Right atrium auricular region (tissue), 2 donors: ENCODE results near the gene SETDB1. TPM values are rescaled to one million over a fixed set of nuclear protein-coding genes. Genes with fewer than 3 reads are reported as not detected.

Experiments used
- DNase-seq: peaks from one replicate; pipeline ENCODE4 v3.0.0-alpha.2; 2019; ENCODE audit warnings: low spot score
- H3K27ac ChIP-seq, 2 donors: fragments of 200-600 bp; sonication (generic); 1 replicate in 1 of 2; 2 replicates in 1 of 2; pipeline ENCODE4 v1.5.1; 2016 to 2019
- H3K27me3 ChIP-seq, 2 donors: fragments of 200-600 bp; sonication (generic); one replicate each; pipeline versions ENCODE4 v1.5.1 to v1.6.0; 2017 to 2019
- H3K36me3 ChIP-seq: fragments of 200-600 bp; sonication (generic); one replicate; pipeline ENCODE4 v1.5.1; 2016
- H3K4me1 ChIP-seq, 2 donors: fragments of 200-600 bp; sonication (generic); one replicate each; pipeline versions ENCODE4 v1.5.1 to v1.6.0; 2017 to 2019
- H3K4me3 ChIP-seq, 2 donors: fragments of 200-600 bp; sonication (generic); 1 replicate in 1 of 2; 2 replicates in 1 of 2; pipeline ENCODE4 v1.5.1; 2017 to 2019; ENCODE audit warnings: mild to moderate bottlenecking in 1 of 2, moderate library complexity in 1 of 2
- H3K9me3 ChIP-seq, 2 donors: fragments of 200-600 bp; sonication (generic); one replicate each; pipeline ENCODE4 v1.5.1; 2019
- CTCF ChIP-seq, 2 donors: fragments of 200-600 bp; sonication (generic); IDR thresholded peaks; one replicate each; pipeline ENCODE4 v1.5.1; 2019; ENCODE audit warnings: antibody characterized with exemption in 2 of 2
- total RNA-seq, 2 donors: library from RNA; depleted of rRNA; stranded (reverse); fragments of >200 nt; gene quantifications; one replicate each; pipeline ENCODE4 v1.1.0, GENCODE V29; 2016

The SETDB1 gene
- total RNA-seq, 2 donors from 2014 or later, result 18.6 to 18.9 TPM

GRCh38 chr1:150969626-150970025, 43.5 kb downstream of the SETDB1 start:
- peaks cover 43% of the 10 kb centered on the region for H3K36me3 ChIP-seq

GRCh38 chr1:150970808-150971582, 44.8 kb downstream of the SETDB1 start:
- TF ChIP-seq CTCF (IDR thresholded peaks at IDR 0.05), result no peak
- Histone ChIP-seq H3K4me3 (no peak overlapping the region), H3K36me3 (peaks cover 29% of the 10 kb centered on the region), H3K27me3 (no peaks in the 10 kb centered on the region), H3K9me3 (no peaks in the 10 kb centered on the region), H3K4me1 (peaks cover 0 to 53% of the 10 kb centered on the region in 2 donors), H3K27ac (peak overlapping the region; percentile 94 to 97)
- DNase-seq, result peak; percentile 90

More at GRCh38 chr1:150969626-150970025, 43.5 kb downstream of the SETDB1 start:
- DNase-seq, result no peak
- Histone ChIP-seq H3K27me3 (no peaks in the 10 kb centered on the region), H3K4me1 (peaks cover 0 to 44% of the 10 kb centered on the region in 2 donors), H3K27ac (no peak overlapping the region), H3K9me3 (no peaks in the 10 kb centered on the region), H3K4me3 (no peak overlapping the region)
- TF ChIP-seq CTCF (IDR thresholded peaks at IDR 0.05), result no peak

- Histone ChIP-seq H3K4me1 (peaks cover 0 to 53% of the 10 kb centered on the region in 2 donors), H3K4me3 (no peak overlapping the region)
Observed at GRCh38 chr1:150971583-150972416, 45.6 kb downstream of the SETDB1 start.

DNA sequence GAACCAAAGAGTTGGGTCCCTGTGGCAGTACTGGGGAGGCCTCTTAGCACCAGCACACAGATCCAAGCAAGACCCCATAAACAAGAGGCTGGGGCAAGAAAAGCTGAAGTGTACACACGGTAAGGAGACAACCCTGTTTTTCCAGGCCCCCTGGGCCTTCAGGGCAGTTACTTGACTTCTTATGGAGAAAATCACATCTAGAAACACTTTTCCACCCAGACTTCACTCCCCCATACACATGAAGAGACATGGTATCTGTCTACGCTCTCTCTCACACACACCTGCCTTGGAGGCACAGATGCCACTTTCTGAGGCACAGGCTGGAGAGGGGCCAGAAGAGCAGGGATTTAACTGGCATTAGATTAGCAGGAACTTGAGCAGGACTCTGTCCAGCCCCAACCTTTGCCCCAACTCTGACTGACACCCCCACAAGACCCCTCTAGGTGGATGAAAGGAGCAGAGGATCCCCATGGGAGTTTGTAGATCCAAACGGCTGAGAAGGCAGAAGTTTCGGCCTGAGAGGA, 46.3 kb downstream of the SETDB1 start:
- no peak for DNase-seq
- TF ChIP-seq CTCF (IDR thresholded peaks at IDR 0.05), result no peak
- Histone ChIP-seq H3K9me3 (no peaks in the 10 kb centered on the region), H3K36me3 (peaks cover 15% of the 10 kb centered on the region), H3K27me3 (no peaks in the 10 kb centered on the region), H3K4me3 (peak overlapping the region in 1 of 2 donors; percentile 84), H3K27ac (peak overlapping the region; percentile 94 to 97), H3K4me1 (peaks cover 0 to 59% of the 10 kb centered on the region in 2 donors)

More at GRCh38 chr1:150971583-150972416, 45.6 kb downstream of the SETDB1 start:
- no peak for TF ChIP-seq CTCF (IDR thresholded peaks at IDR 0.05)
- Histone ChIP-seq H3K27me3 (no peaks in the 10 kb centered on the region), H3K36me3 (peaks cover 21% of the 10 kb centered on the region), H3K9me3 (no peaks in the 10 kb centered on the region), H3K27ac (peak overlapping the region; percentile 94 to 97)
- no peak for DNase-seq

GRCh38 chr1:150973258-150973835, 47.2 kb downstream of the SETDB1 start:
- Histone ChIP-seq H3K27ac (peak overlapping the region; percentile 94 to 97), H3K36me3 (peaks cover 6% of the 10 kb centered on the region), H3K4me3 (peak overlapping the region; percentile 84 to 89), H3K27me3 (no peaks in the 10 kb centered on the region), H3K9me3 (no peaks in the 10 kb centered on the region), H3K4me1 (peaks cover 0 to 68% of the 10 kb centered on the region in 2 donors)
- DNase-seq, result no peak
- TF ChIP-seq CTCF (IDR thresholded peaks at IDR 0.05), result no peak
